Kidney tubule cell (primary cell): ENCODE data around the gene PFDN6.

ENCODE experiments used
- DNase-seq: peaks from one replicate; pipeline ENCODE4 v3.0.0-alpha.2; 2018; ENCODE audit warnings: low spot score

The PFDN6 gene

DNA sequence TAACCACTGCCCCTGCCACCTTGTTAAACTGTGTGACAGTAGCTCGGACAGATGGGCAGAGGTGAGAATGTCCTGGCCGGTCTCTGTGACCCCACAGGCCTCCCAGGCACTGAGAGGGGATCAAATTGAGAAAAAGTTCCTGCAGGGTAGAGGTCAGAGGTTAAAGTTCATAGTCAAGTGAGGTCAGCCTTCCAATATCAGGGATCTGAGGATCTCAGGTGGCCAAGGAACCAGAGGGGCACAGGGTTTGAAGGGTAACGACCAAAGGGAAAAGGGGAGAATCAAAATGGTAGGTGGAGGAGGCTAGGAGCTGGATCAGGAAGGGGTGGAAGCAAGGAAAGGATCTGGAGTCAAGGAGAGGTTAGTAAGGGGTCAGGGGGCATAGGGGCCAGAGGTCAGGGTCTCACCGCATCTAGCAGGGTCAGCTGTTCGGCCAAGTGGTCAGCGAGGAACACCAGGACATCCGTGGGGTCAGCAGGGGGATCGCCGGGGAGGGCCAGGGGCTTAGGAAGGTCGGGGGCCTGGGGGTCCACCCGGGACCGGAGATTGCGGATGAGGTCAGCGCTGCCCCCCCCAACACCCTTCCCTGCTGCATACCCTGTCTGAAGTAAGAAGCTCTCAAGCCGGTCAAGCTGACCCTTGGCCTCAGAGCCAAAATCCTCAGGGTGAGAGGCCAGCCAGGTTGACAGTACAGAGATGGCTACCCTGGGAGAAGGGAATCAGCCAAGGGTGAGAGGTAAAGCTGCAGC is 6.4 kb downstream of the PFDN6 start:
- DNase-seq = no peak

DNA sequence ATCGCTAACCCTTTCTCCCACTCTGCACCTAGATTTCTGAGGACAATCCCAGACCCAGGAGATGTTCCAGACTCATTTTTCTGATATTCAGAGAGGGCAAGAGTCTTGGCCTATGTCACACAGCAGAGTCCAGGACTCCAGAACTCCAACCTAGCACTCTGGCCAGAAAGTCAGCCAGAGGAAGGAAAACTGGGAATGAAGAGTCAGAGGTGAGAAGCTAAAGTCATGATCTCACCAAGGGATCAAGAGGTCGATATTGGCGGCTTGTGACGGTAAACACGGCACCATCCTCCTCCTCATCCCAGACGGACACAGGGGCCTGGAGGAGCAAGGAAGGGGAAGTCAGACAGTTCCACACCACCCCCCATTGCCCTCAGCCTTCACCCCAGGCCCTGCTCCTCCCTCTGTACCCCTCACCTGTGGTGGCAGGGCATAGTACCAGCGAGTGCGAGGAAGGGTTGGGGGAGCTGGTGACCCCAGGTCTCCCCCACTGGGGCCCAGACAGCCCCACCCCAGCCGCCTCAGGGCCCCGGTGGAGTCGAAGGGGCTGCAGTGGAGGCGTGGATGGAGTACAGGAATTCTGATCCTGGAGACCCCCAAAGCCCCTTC is 7.5 kb downstream of the PFDN6 start:
- DNase-seq = no peak

- DNase-seq = no peak
These were observed 8.1 kb downstream of the PFDN6 start for GRCh38 chr6:33297406-33297955.

DNA sequence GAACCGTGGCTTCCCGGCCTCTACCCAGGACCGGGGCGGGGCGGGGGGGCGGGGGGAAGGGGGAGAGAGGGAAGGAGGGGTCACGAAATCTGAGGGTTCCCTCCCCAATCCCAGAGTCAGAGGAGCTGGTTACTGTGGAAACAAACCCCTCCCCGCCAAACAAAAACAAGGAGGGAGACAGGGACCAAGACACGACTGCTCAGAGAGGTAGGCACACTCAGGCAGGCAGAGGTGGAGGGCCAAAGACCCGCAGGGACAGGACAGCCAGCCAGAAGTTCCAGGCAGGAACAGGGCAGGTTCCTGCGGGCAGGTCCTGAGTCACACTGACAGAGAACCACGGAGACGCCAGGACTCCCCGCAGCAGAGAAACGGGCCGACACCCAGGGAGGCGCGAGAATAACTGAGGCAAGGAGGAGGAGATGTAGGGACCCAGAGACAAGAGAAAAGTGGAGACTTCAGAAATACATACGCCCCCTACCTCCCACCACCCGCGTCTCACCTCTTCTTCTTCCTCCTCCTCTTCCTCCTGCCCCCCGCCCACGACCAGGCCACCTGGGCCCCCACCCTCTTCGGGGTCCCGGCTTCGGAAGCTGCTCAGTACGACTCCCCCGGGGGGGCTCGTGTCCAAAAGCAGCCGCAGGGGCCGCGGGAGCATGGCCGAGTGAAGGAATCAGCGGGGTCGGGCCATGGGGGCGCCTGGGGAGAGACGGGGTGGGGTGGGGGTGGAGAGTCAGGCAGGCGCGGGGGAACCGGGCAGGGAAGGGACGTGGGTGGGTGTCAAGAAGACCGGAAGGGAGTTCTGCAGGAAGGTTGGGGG is 8.8 kb downstream of the PFDN6 start:
- DNase-seq = peak; percentile 92

- peak; percentile 72 for DNase-seq
These were observed 9.4 kb downstream of the PFDN6 start, which contains the start of gene RGL2 for GRCh38 chr6:33298773-33299236. Gene RGL2, minus strand, starts transcription at chr6:33298942. Its CDS starts 332 bp downstream, at chr6:33298610.

- DNase-seq = peak; percentile 94
These were observed 10.0 kb downstream of the PFDN6 start for GRCh38 chr6:33299237-33299944.

DNA sequence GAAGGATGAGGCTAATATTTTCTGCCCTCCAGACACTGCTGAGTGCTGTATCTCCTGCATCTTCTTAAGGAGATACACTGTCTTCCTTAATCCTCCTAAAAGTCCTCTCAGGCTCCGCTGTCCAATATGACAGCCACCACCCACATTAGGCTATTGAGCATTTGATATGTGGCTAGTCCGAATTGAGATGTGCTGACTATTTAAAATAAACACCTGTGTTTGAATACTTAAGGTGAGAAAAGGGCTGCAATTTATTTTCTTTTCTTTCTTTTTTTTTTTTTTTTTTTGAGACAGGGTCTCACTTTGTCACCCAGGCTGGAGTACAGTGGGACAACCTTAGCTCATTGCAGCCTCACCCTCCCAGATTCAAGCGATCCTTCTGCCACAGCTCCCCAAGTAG is 12.5 kb downstream of the PFDN6 start:
- no peak for DNase-seq

- DNase-seq = no peak
These were observed 14.8 kb downstream of the PFDN6 start for GRCh38 chr6:33304216-33304615.

DNA sequence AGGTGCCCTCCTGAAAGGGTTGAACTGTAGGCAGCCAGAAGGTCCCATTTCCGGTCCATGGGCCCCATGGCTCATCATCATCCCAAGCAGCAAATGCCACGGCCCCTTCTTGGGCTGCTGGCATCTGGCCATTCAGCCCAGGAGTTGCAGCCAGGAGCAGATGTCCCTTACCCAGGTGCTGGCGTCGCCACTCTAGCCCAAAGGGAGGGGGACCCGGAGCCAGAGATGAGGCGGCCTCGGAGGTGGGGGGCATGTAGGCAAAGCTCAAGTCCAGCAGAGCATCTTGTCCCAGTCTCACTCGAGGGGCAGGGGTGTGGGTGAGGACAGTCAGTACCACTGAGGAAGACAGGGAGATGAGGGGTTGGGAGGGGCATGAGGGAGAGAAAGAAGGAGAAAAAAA is 15.7 kb downstream of the PFDN6 start:
- DNase-seq = no peak

DNA sequence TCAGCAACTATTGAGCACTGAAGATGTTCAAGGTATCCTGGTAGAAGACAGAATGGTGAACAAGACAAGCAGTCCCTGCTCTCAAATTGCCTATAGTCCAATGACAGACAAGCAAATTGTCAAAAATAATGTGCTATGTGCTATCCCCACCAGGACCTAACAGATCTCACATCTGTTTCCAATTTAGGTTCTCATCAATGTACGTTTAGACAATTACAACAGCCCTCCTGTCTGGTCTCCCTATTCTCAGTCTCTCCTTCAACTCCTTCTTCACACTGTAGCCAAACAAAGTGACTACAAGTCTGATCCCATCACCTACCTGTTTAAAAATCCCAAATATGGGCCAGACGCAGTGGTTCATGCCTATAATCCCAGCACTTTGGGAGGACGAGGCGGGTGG is 17.0 kb downstream of the PFDN6 start:
- DNase-seq = no peak

DNA sequence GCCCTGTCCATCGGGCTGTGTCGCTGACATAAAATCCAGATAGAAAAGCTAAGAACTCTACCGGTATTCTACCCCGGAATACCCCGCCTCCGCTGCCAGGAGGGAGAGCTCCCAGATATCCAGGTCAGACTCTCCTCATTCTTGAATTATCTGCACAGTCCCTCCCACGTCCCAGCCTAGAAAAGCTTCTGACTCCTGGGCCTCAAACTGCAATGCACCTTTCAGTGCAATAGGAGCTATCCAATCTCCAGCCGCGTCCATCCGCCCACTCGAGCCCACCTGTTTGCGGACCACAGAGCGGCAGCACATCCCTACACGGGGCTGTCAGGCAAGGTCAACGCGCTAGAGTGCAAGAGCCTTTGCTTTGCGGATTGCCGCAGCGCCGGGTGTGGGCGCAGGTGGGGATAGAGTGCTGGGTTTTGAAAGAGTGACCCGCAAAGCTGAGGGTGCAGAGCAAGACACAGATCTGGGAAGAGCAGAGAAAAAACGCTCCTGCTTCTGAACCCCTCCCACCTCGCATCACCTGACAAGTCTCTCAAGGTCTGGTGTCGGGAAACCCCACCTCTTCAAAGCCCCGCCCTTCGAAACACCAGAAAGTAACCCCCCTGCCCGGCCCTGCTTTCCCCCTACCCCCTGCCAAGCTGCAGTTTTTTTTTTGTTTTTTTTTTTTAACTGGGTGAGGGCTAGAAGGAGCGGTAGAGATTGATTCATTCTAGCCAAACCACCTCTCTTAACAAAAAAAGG is 23.1 kb downstream of the PFDN6 start:
- DNase-seq = peak; percentile 86

DNA sequence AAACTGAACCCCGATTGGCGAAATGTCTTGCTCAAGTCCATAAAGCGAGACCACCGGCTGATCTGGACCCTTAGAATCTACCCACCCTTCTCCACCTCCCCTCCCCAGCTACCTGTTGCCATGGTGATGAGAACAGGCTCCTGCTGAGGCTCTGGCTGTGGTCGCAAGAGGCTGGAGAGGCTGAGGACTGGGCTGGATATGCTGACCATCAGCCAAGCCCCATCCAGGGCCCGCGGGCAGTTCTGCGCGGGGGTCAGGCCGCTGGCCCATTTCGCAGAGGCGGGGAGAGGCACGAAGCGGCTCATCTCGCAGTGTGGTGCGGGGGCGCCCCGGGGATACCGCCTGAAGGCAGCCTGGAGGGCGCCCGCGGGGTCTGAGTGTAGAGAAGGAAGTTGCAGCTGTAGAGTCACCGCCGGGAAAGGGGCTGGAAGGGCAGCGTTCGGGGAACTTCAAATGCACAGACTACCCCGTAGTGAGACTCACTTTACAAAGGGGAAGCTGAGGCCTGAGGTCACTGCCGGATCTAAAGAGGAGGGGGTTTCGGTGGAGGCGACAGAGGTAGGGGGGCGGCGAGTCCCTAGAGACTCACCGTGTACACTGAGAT is 23.8 kb downstream of the PFDN6 start:
- peak; percentile 44 for DNase-seq

GRCh38 chr6:33313709-33314514 is 24.5 kb downstream of the PFDN6 start, which contains the start of gene TAPBP:
Gene TAPBP, minus strand, starts transcription at chr6:33314078. Its CDS starts 37 bp downstream, at chr6:33314041.
- peak; percentile 91 for DNase-seq

GRCh38 chr6:33314515-33314942 is 25.1 kb downstream of the PFDN6 start:
- DNase-seq = peak; percentile 91

- peak; percentile 37 for DNase-seq
These were observed 25.8 kb downstream of the PFDN6 start for GRCh38 chr6:33314943-33315792.

GRCh38 chr6:33315793-33316602 is 26.6 kb downstream of the PFDN6 start:
- no peak for DNase-seq

DNA sequence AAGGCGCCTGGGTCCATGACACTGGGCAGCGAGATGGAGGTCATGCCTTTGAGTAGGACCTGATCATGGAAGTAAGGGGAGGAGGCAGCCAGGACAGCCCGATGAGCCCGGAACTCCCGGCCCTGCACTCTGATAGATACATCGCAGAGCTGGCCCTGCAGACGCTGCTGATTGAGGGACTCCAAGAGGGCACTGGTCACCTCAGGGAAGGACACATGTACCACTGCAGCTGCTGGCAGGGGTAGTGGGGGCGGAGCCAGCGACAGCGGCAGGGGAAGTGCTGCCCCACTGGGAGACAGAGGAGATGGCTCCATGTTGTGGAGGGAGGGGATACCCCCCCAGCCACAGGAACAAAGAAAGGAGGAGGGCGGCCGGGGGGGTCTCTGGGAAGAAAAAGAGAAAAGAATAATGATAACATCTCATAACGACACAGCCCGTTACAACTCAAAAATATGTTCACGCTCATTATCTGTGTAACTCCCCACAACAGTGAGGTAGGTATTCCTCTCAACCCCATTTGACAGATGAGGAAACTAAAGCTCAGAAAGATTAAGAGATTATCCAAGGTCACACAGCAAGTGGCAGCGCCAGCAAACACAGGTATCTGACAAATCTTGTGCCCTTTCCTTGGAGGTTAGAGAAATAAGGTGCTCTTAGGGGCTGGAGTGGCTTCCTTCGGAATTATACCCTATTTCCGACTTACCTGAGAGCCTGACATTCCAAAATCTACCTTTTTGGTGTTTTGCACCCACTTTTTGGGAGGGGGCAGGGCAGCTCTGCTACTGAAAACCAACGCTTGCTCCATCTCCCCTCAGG is 27.4 kb downstream of the PFDN6 start:
- no peak for DNase-seq
